Kidney (tissue), 14 donors: Measurements from ENCODE around the gene WBP2NL. TPM values are rescaled to one million over a fixed set of nuclear protein-coding genes. Genes with fewer than 3 reads are reported as not detected.

Experiments used
- DNase-seq, 5 donors: peaks; one replicate each; pipeline ENCODE4 v3.0.0-alpha.2; 2013 to 2020
- FAIRE-seq: peaks from 2 replicates; lab custom pipeline; 2012; peaks lifted over from hg19 to GRCh38; lab: Jason Lieb, UNC
- H3K27ac ChIP-seq, 2 donors: one replicate each; pipeline ENCODE4 v1.7.0; 2013; ENCODE audit warnings: low read depth in 2 of 2, low read length in 2 of 2, inconsistent platforms in 1 of 2
- H3K27me3 ChIP-seq: one replicate; pipeline ENCODE4 v1.7.1; 2013; ENCODE audit warnings: low read length, inconsistent platforms; ENCODE audit not compliant: control insufficient read depth, insufficient read depth
- H3K36me3 ChIP-seq, 3 donors: one replicate each; pipeline versions ENCODE4 v1.7.0 to v1.7.1; 2013; ENCODE audit warnings: low read length in 3 of 3, control low read depth in 1 of 3, inconsistent platforms in 1 of 3; ENCODE audit not compliant: insufficient read depth in 3 of 3, control insufficient read depth in 2 of 3
- H3K4me1 ChIP-seq, 3 donors: one replicate each; pipeline versions ENCODE4 v1.7.0 to v1.7.1; 2013; ENCODE audit warnings: low read length in 3 of 3, inconsistent platforms in 1 of 3, low read depth in 1 of 3; ENCODE audit not compliant: control insufficient read depth in 2 of 3, insufficient read depth in 2 of 3
- H3K4me3 ChIP-seq, 3 donors: one replicate each; pipeline versions ENCODE4 v1.7.0 to v1.8.1; 2013; ENCODE audit warnings: low read length in 3 of 3, control low read depth in 1 of 3, inconsistent platforms in 1 of 3
- H3K9ac ChIP-seq, 3 donors: one replicate each; pipeline versions ENCODE4 v1.7.0 to v1.7.1; 2013; ENCODE audit warnings: low read length in 3 of 3, control low read depth in 1 of 3, inconsistent platforms in 1 of 3
- H3K9me3 ChIP-seq, 3 donors: one replicate each; pipeline versions ENCODE4 v1.7.0 to v1.7.1; 2013; ENCODE audit warnings: low read length in 3 of 3, control low read depth in 1 of 3, inconsistent platforms in 1 of 3; ENCODE audit not compliant: control insufficient read depth in 2 of 3, insufficient read depth in 1 of 3
- intact Hi-C: fragments of 100-400 bp; cut with DNase I; formaldehyde crosslinking; loops from one replicate; pipeline ENCODE4 v1.11.1; 2022
- polyA plus RNA-seq: library from polyadenylated mRNA; stranded (reverse); fragments of 350-450 nt; fragmentation: Illumina TruSeq; extraction: RNeasy Lipid Tissue Mini Kit (QIAGEN cat#74804); gene quantifications from one replicate; pipeline ENCODE4 v1.2.3, GENCODE V29; 2014; ENCODE audit warnings: low read depth, low replicate concordance; ENCODE audit not compliant: insufficient read depth
- total RNA-seq: library from RNA; stranded (reverse); fragmentation: NEBNext Ultra II Directional; extraction: Animal tissue kit (Norgen Biotek cat#: 25700); gene quantifications from one replicate; pipeline ENCODE4 v1.2.1, GENCODE V29; 2021
- TF ChIP-seq, protein P1 (sequence below): IDR thresholded peaks from 3 replicates; pipeline ENCODE4 v1.5.1; 2012; ENCODE audit warnings: mild to moderate bottlenecking, moderate library complexity, borderline replicate concordance; ENCODE audit not compliant: insufficient read depth; ENCODE audit errors: extremely low read depth
- donor health status: control.
- donor health status: control.
- donor health status: control.
- donor health status: control.
- donor health status: control.
- donor health status: DM: yes; HTN: yes; CAD: no.
- donor health status: Normal renal cell carcinoma (clear cell type).

WBP2NL gene
- total and polyA plus RNA-seq, 2 donors from 2014 or later, result 0.84 to 2.5 TPM

DNA sequence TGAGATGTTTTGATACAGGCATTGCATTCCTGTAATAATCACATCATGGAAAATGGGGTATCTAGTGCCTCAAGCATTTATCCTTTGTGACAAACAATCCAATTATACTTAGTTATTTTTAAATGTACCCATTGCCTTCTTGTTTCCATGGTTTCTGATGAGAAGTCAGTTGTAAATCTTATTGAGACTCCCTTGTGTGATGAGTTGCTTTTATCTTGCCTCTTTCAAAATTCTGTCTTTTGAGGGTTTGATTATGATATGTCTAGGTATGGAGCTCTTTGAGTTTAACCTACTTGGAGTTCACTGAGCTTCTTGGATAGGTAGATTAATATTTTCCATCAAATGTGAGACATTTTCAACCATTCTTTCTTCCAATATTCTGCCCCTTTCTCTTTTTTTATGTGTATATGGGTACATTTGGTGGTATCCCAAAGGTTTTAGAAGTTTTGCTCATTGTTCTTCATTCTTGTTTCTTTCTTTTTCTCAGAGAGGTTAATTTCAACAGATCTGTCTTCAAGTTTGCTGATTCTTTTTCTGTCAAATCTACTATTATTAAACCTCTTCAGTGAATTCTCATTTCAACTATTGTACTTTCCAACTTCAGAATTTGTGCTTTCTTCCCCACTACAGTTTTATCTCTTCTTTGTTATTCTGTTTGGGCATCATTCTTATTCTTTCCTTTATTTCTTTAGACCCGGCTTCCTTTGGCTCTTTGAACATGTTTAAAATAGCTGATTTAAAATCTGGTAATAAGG lies 58.3 kb downstream of the WBP2NL start:
- DNase-seq (no peak), FAIRE-seq (no peak)
- H3K27ac ChIP-seq, result no peak overlapping the region
- TF ChIP-seq, protein P1, sequence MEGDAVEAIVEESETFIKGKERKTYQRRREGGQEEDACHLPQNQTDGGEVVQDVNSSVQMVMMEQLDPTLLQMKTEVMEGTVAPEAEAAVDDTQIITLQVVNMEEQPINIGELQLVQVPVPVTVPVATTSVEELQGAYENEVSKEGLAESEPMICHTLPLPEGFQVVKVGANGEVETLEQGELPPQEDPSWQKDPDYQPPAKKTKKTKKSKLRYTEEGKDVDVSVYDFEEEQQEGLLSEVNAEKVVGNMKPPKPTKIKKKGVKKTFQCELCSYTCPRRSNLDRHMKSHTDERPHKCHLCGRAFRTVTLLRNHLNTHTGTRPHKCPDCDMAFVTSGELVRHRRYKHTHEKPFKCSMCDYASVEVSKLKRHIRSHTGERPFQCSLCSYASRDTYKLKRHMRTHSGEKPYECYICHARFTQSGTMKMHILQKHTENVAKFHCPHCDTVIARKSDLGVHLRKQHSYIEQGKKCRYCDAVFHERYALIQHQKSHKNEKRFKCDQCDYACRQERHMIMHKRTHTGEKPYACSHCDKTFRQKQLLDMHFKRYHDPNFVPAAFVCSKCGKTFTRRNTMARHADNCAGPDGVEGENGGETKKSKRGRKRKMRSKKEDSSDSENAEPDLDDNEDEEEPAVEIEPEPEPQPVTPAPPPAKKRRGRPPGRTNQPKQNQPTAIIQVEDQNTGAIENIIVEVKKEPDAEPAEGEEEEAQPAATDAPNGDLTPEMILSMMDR, result no peak
- peaks cover 0 to 9% (median 0%) of the 10 kb centered on the region in 3 donors for H3K9me3 ChIP-seq
- no peaks in the 10 kb centered on the region for H3K4me1 ChIP-seq
- H3K9ac ChIP-seq, result no peak overlapping the region
- H3K27me3 ChIP-seq, result no peaks in the 10 kb centered on the region
- intact Hi-C loops, result no loop called here
- no peak overlapping the region for H3K4me3 ChIP-seq
- H3K36me3 ChIP-seq, result peaks cover 0 to 18% (median 6%) of the 10 kb centered on the region in 3 donors

DNA sequence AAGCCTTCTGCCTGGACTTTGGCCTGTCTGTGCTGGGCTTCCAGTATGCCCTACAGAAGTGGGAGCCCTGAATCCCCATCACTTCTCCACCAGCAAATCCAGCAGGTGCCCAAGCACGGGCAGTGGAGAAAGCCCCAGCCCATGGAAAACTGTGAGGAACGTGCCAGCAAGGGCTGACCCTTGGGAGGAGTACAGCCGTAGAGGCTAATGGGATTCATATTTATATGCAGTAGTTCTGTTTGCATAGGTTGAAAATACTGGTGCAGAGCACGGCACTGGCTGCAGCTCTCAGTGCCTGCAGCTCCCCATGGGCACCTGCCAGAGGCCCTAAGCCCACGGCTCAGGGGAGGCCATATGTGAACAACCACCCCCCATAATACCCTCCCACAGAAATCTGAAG lies 61.9 kb downstream of the WBP2NL start:
- intact Hi-C loops, result no loop called here
- Histone ChIP-seq H3K9me3 (peaks cover 0 to 9% (median 0%) of the 10 kb centered on the region in 3 donors), H3K9ac (no peak overlapping the region), H3K4me1 (peaks cover 0 to 5% (median 4%) of the 10 kb centered on the region in 3 donors), H3K27me3 (no peaks in the 10 kb centered on the region), H3K4me3 (no peak overlapping the region), H3K27ac (no peak overlapping the region), H3K36me3 (peaks cover 0 to 18% (median 12%) of the 10 kb centered on the region in 3 donors)
- DNase-seq, result peak in 1 of 5 donors; percentile 27
- no peak for FAIRE-seq
- TF ChIP-seq, protein P1, result no peak

DNA sequence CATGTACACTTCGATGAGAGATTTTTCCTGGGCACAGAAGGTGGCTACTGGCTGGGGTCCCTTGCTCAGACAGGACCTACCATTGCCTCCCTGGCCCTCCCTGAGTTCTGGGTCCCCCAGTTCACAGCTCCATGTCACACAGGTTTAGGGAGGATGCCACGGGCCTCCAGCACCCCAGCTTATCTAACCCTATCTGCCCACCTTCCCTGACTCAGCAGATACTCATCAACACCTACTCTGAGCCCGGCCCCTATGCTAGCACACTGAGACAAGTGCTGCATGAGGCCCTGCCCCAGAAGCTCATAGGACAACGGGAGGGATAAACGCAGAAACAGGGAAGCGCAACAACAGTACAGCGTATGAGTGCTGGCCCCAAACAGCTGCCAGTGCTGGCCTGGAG lies 62.5 kb downstream of the WBP2NL start:
- Histone ChIP-seq H3K27me3 (no peaks in the 10 kb centered on the region), H3K4me3 (no peak overlapping the region), H3K27ac (no peak overlapping the region), H3K9me3 (peaks cover 0 to 9% (median 0%) of the 10 kb centered on the region in 3 donors), H3K9ac (no peak overlapping the region), H3K36me3 (peaks cover 0 to 18% (median 12%) of the 10 kb centered on the region in 3 donors), H3K4me1 (peaks cover 0 to 6% (median 4%) of the 10 kb centered on the region in 3 donors)
- no peak for FAIRE-seq
- DNase-seq, result peak in 1 of 5 donors; percentile 41
- intact Hi-C loops, result no loop called here
- TF ChIP-seq, protein P1, result no peak
